ENCODE data around the gene DDIAS.

- no peak for TF ChIP-seq CTCF (IDR thresholded peaks at IDR 0.05; ENCODE audit: extremely low read depth in 1 of 2, insufficient read depth in 1 of 2, low read depth in 1 of 2, low read length in 2 of 2)
- TF ChIP-seq EZH2 (IDR thresholded peaks at IDR 0.05; ENCODE audit: borderline replicate concordance, low read depth, low read length, severe bottlenecking): no peak
- TF ChIP-seq GATA2 (IDR thresholded peaks at IDR 0.05; ENCODE audit: insufficient read depth, insufficient read length, low read depth, low read length): no peak
These were observed 40.8 kb downstream of the DDIAS start for GRCh38 chr11:82942376-82942775.
